Breast epithelium (tissue), 4 donors: ENCODE data around the gene KCNJ4. TPM values are rescaled to one million over a fixed set of nuclear protein-coding genes. Genes with fewer than 3 reads are reported as not detected.
A peak's percentile ranks its signal among the peaks of the same experiment; 100 is the strongest.
"Not testable (repeated sequence)": the region's sequence is repeated elsewhere in the genome, so short reads cannot be mapped to it uniquely, and the experiment has no call there.

ENCODE experiments used
- DNase-seq, 2 donors: peaks; one replicate each; pipeline ENCODE4 v3.0.0-alpha.2; 2019; ENCODE audit warnings: low spot score in 2 of 2
- H3K27ac ChIP-seq, 2 donors: fragments of 200-600 bp; sonication (generic) in 1 of 2; one replicate each; pipeline ENCODE4 v1.5.1; 2016 to 2019; ENCODE audit warnings: mild to moderate bottlenecking in 1 of 2
- H3K27me3 ChIP-seq, 2 donors: fragments of 200-600 bp; sonication (generic) in 1 of 2; one replicate each; pipeline versions ENCODE4 v1.5.1 to v1.6.0; 2017 to 2019; ENCODE audit warnings: control low read depth in 1 of 2, mild to moderate bottlenecking in 1 of 2
- H3K36me3 ChIP-seq: fragments of 200-600 bp; one replicate; pipeline ENCODE4 v1.5.1; 2019
- H3K4me1 ChIP-seq, 2 donors: fragments of 200-600 bp; sonication (generic); one replicate each; pipeline ENCODE4 v1.5.1; 2016 to 2019; ENCODE audit warnings: control low read depth in 1 of 2
- H3K4me3 ChIP-seq, 3 donors: fragments of 200-600 bp; sonication (generic); 1 replicate in 2 of 3; 2 replicates in 1 of 3; pipeline ENCODE4 v1.5.1; 2016 to 2019; ENCODE audit warnings: mild to moderate bottlenecking in 3 of 3, moderate library complexity in 2 of 3
- H3K9me3 ChIP-seq, 2 donors: fragments of 200-600 bp; sonication (generic) in 1 of 2; one replicate each; pipeline ENCODE4 v1.5.1; 2016 to 2019; ENCODE audit warnings: control low read depth in 1 of 2
- CTCF ChIP-seq, 3 donors: fragments of 450-650 bp; IDR thresholded peaks; one replicate each; pipeline ENCODE4 v1.5.1; 2016 to 2017; ENCODE audit warnings: antibody characterized with exemption in 3 of 3, mild to moderate bottlenecking in 3 of 3, moderate library complexity in 3 of 3
- POLR2A ChIP-seq: fragments of 450-650 bp; IDR thresholded peaks from one replicate; pipeline ENCODE4 v1.6.1; 2016; ENCODE audit warnings: antibody characterized with exemption, mild to moderate bottlenecking, moderate library complexity
- POLR2AphosphoS5 ChIP-seq, 3 donors: sonication (generic); formaldehyde crosslinking; IDR thresholded peaks; one replicate each; pipeline ENCODE4 v1.6.1; 2017; ENCODE audit warnings: antibody characterized with exemption in 3 of 3
- intact Hi-C: fragments of 100-400 bp; cut with DNase I; formaldehyde crosslinking; loops from one replicate; pipeline ENCODE4 v1.15.1; 2023; ENCODE audit warnings: low total_unique reads
- total RNA-seq, 3 donors: library from RNA; depleted of rRNA; stranded (reverse); fragments of >200 nt; gene quantifications; one replicate each; pipeline ENCODE4 v1.1.0, GENCODE V29; 2016

The KCNJ4 gene
- total RNA-seq, 3 donors from 2014 or later: not detected

- Histone ChIP-seq H3K9me3 (no peaks in the 10 kb centered on the region), H3K36me3 (no peaks in the 10 kb centered on the region)
- DNase-seq: no peak
Measured at GRCh38 chr22:38414009-38414395, 41.0 kb downstream of the KCNJ4 start.

GRCh38 chr22:38413085-38414008 is 41.7 kb downstream of the KCNJ4 start:
- H3K27me3 ChIP-seq: no peaks in the 10 kb centered on the region
- no peak for TF ChIP-seq CTCF (IDR thresholded peaks at IDR 0.05)
- no peak for TF ChIP-seq POLR2AphosphoS5 (IDR thresholded peaks at IDR 0.05)
- TF ChIP-seq POLR2A: no peak
- no peaks in the 10 kb centered on the region for H3K9me3 ChIP-seq
- peaks cover 0 to 6% of the 10 kb centered on the region in 2 donors for H3K4me1 ChIP-seq
- intact Hi-C loops: no loop called here
- peak in 1 of 2 donors; percentile 41 for DNase-seq
- H3K27ac ChIP-seq: no peak overlapping the region
- no peaks in the 10 kb centered on the region for H3K36me3 ChIP-seq
- peak overlapping the region in 2 of 3 donors; percentile 39 to 57 for H3K4me3 ChIP-seq

More at GRCh38 chr22:38414009-38414395, 41.0 kb downstream of the KCNJ4 start:
- Histone ChIP-seq H3K27me3 (no peaks in the 10 kb centered on the region), H3K4me3 (no peak overlapping the region), H3K27ac (no peak overlapping the region), H3K4me1 (peaks cover 0 to 6% of the 10 kb centered on the region in 2 donors)
- intact Hi-C loops: no loop called here
- TF ChIP-seq POLR2A: no peak
- TF ChIP-seq CTCF (IDR thresholded peaks at IDR 0.05): no peak
- TF ChIP-seq POLR2AphosphoS5 (IDR thresholded peaks at IDR 0.05): no peak

- H3K36me3 ChIP-seq: no peaks in the 10 kb centered on the region
- H3K4me3 ChIP-seq: peak overlapping the region in 2 of 3 donors; percentile 39 to 57
- peak in 1 of 2 donors; percentile 51 for DNase-seq
- H3K27ac ChIP-seq: no peak overlapping the region
- no peak for TF ChIP-seq POLR2AphosphoS5 (IDR thresholded peaks at IDR 0.05)
- no peak for TF ChIP-seq POLR2A
- peak; percentile 32 to 71 (median 35) for TF ChIP-seq CTCF (IDR thresholded peaks at IDR 0.05)
- H3K9me3 ChIP-seq: no peaks in the 10 kb centered on the region
- H3K27me3 ChIP-seq: no peaks in the 10 kb centered on the region
- intact Hi-C loops: no loop called here
- H3K4me1 ChIP-seq: peaks cover 0 to 6% of the 10 kb centered on the region in 2 donors
Measured at GRCh38 chr22:38412435-38413084, 42.4 kb downstream of the KCNJ4 start.

- TF ChIP-seq POLR2AphosphoS5 (IDR thresholded peaks at IDR 0.05) (no peak), CTCF (IDR thresholded peaks at IDR 0.05) (no peak), POLR2A (no peak)
- Histone ChIP-seq H3K9me3 (no peaks in the 10 kb centered on the region), H3K27ac (no peak overlapping the region), H3K4me1 (peaks cover 0 to 6% of the 10 kb centered on the region in 2 donors), H3K27me3 (no peaks in the 10 kb centered on the region), H3K36me3 (no peaks in the 10 kb centered on the region), H3K4me3 (no peak overlapping the region)
- DNase-seq: peak; percentile 15 to 25
- intact Hi-C loops: no loop called here
Measured at GRCh38 chr22:38411016-38411415, 44.0 kb downstream of the KCNJ4 start.

- peak; percentile 7 to 33 for DNase-seq
- H3K27ac ChIP-seq, H3K4me3 ChIP-seq, H3K4me1 ChIP-seq, H3K27me3 ChIP-seq, H3K36me3 ChIP-seq, H3K9me3 ChIP-seq, intact Hi-C loops: not testable (repeated sequence)
Measured at GRCh38 chr22:38409916-38410315, 45.1 kb downstream of the KCNJ4 start.
